Neural cell (in vitro differentiated cells): ENCODE data around the gene FLT3LG. TPM values are rescaled to one million over a fixed set of nuclear protein-coding genes. Genes with fewer than 3 reads are reported as not detected.

Source experiments
- H2AFZ ChIP-seq: fragments of 200-600, 300-800 bp; sonication (generic), shearing (Covaris generic); 2 replicates; pipeline ENCODE4 v1.6.0; 2014; ENCODE audit warnings: low read depth, mild to moderate bottlenecking, antibody characterized with exemption, low read length, moderate library complexity
- H3F3A ChIP-seq: fragments of 200-600 bp; shearing (Covaris generic); 2 replicates; pipeline ENCODE4 v1.6.1; 2016; ENCODE audit warnings: mild to moderate bottlenecking, moderate library complexity, mixed read lengths, antibody characterized with exemption, low read length; ENCODE audit not compliant: insufficient read depth, poor library complexity, severe bottlenecking
- H3K27ac ChIP-seq: fragments of 200-600, 300-800 bp; sonication (generic), shearing (Covaris generic); 2 replicates; pipeline ENCODE4 v1.5.1; 2014; ENCODE audit warnings: mild to moderate bottlenecking, low read length, moderate library complexity
- H3K27me3 ChIP-seq: fragments of 300-800, 200-600 bp; sonication (generic), shearing (Covaris generic); 2 replicates; pipeline ENCODE4 v1.6.0; 2014; ENCODE audit warnings: mild to moderate bottlenecking, low read depth, low read length, moderate library complexity; ENCODE audit not compliant: insufficient read depth
- H3K36me3 ChIP-seq: fragments of 300-800, 200-600 bp; sonication (generic), shearing (Covaris generic); 2 replicates; pipeline ENCODE4 v1.5.1; 2014; ENCODE audit warnings: mild to moderate bottlenecking, antibody characterized with exemption, low read length, moderate library complexity; ENCODE audit not compliant: insufficient read depth
- H3K4me2 ChIP-seq: fragments of 300-800, 200-600 bp; sonication (generic), shearing (Covaris generic); 2 replicates; pipeline ENCODE4 v1.6.0; 2014; ENCODE audit warnings: mild to moderate bottlenecking, low read length
- H3K4me3 ChIP-seq: fragments of 300-800, 200-600 bp; sonication (generic), shearing (Covaris generic); 2 replicates; pipeline ENCODE4 v1.5.1; 2014; ENCODE audit warnings: mild to moderate bottlenecking, low read length, moderate library complexity
- H3K79me2 ChIP-seq: fragments of 200-600 bp; shearing (Covaris generic); replicated peaks from 2 replicates; pipeline ENCODE4 v1.6.0; 2014; ENCODE audit warnings: mild to moderate bottlenecking, low read length, moderate library complexity; ENCODE audit not compliant: insufficient read depth
- H3K9ac ChIP-seq: fragments of 300-800, 200-600 bp; sonication (generic), shearing (Covaris generic); 2 replicates; pipeline ENCODE4 v1.6.1; 2016; ENCODE audit warnings: mild to moderate bottlenecking, low read length, mixed read lengths
- H3K9me2 ChIP-seq: fragments of 200-600 bp; shearing (Covaris generic); 2 replicates; pipeline ENCODE4 v1.6.1; 2016; ENCODE audit warnings: mild to moderate bottlenecking, low read length, mixed read lengths; ENCODE audit not compliant: insufficient read depth
- H3K9me3 ChIP-seq: fragments of 200-600, 300-800 bp; sonication (generic), shearing (Covaris generic); 2 replicates; pipeline ENCODE4 v1.6.1; 2016; ENCODE audit warnings: mild to moderate bottlenecking, mixed run types, low read length, moderate library complexity, mixed read lengths
- H4K20me1 ChIP-seq: fragments of 200-600 bp; shearing (Covaris generic); 2 replicates; pipeline ENCODE4 v1.6.1; 2016; ENCODE audit warnings: mild to moderate bottlenecking, mixed run types; ENCODE audit not compliant: insufficient read depth
- CTCF ChIP-seq: fragments of 450-650 bp; IDR thresholded peaks from 2 replicates; pipeline ENCODE4 v1.5.1; 2014; ENCODE audit warnings: antibody characterized with exemption, mild to moderate bottlenecking, moderate library complexity; ENCODE audit not compliant: poor library complexity, severe bottlenecking
- EP300 ChIP-seq: fragments of 450-650 bp; conservative IDR thresholded peaks from 2 replicates; pipeline ENCODE4 v1.6.1; 2014; ENCODE audit warnings: antibody characterized with exemption, mild to moderate bottlenecking, moderate library complexity; ENCODE audit not compliant: poor library complexity, severe bottlenecking
- EZH2 ChIP-seq: fragments of 200-600, 300-800 bp; shearing (Covaris generic), sonication (generic); IDR thresholded peaks from 2 replicates; pipeline ENCODE4 v1.6.1; 2014; ENCODE audit warnings: antibody characterized with exemption, low read length, borderline replicate concordance, mild to moderate bottlenecking; ENCODE audit not compliant: insufficient read depth, poor library complexity, severe bottlenecking
- MXI1 ChIP-seq: fragments of 450-650 bp; conservative IDR thresholded peaks from 2 replicates; pipeline ENCODE4 v1.6.1; 2014; ENCODE audit warnings: antibody characterized with exemption, mild to moderate bottlenecking; ENCODE audit not compliant: poor library complexity, severe bottlenecking
- POLR2AphosphoS5 ChIP-seq: IDR thresholded peaks from 2 replicates; pipeline ENCODE4 v1.6.1; 2012
- RAD21 ChIP-seq: fragments of 450-650 bp; conservative IDR thresholded peaks from 2 replicates; pipeline ENCODE4 v1.6.1; 2014; ENCODE audit warnings: antibody characterized with exemption, mild to moderate bottlenecking, moderate library complexity
- SMC3 ChIP-seq: fragments of 450-650 bp; conservative IDR thresholded peaks from 2 replicates; pipeline ENCODE4 v1.6.1; 2014; ENCODE audit warnings: antibody characterized with exemption, mild to moderate bottlenecking, moderate library complexity; ENCODE audit not compliant: poor library complexity
- TAF1 ChIP-seq: IDR thresholded peaks from 2 replicates; pipeline ENCODE4 v1.6.1; 2012; ENCODE audit warnings: low read depth
- polyA plus RNA-seq: library from polyadenylated mRNA; depleted of rRNA; stranded (reverse); fragments of >200 nt; gene quantifications from 2 replicates; pipeline ENCODE4 v1.2.3, GENCODE V29; 2014
- TF ChIP-seq, protein P1 (sequence below): IDR thresholded peaks from 2 replicates; pipeline ENCODE4 v1.6.1; 2012; ENCODE audit warnings: borderline replicate concordance

The FLT3LG gene
- polyA plus RNA-seq, 1 donor from 2014 or later = not detected

GRCh38 chr19:49453757-49454240 is 20.2 kb upstream of the FLT3LG start:
- TF ChIP-seq EP300 = peak; percentile 4
- no peak for TF ChIP-seq POLR2AphosphoS5
- Histone ChIP-seq H3K27ac (peak overlapping the region; percentile 99), H3K9ac (peak overlapping the region; percentile 91), H3K9me3 (no peaks in the 10 kb centered on the region), H3K27me3 (no peaks in the 10 kb centered on the region), H3K9me2 (no peaks in the 10 kb centered on the region), H3K79me2 (peaks cover 6% of the 10 kb centered on the region), H4K20me1 (no peaks in the 10 kb centered on the region), H3K36me3 (no peaks in the 10 kb centered on the region), H3K4me3 (peak overlapping the region; percentile 85), H2AFZ (peak overlapping the region; percentile 92), H3F3A (peaks cover 5% of the 10 kb centered on the region), H3K4me2 (peak overlapping the region; percentile 93)

DNA sequence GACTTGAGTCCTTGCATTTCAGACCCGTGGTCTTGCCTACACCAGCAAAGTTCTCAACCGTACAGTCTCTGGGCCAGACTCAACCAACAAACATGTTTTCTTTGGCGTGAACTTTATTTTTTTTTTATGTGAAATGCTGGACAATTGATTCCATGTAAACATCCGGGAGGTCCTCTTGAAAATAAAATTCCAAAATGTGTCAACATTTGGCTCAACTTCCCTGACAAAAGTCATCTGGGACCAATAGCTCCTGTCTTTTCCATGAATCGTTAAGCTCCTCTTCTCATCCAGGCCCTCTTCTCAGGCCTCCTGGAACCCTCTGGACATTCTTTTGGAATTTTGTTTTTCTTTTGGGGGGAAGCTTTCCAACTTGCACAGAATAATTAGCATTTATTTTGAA is 18.2 kb upstream of the FLT3LG start:
- Histone ChIP-seq H4K20me1 (no peaks in the 10 kb centered on the region), H3K36me3 (no peaks in the 10 kb centered on the region), H3K4me3 (no peak overlapping the region), H3K27me3 (no peaks in the 10 kb centered on the region), H3K9me2 (no peaks in the 10 kb centered on the region), H3K9ac (no peak overlapping the region), H3K4me2 (no peak overlapping the region), H3F3A (peaks cover 5% of the 10 kb centered on the region), H3K27ac (no peak overlapping the region), H2AFZ (no peak overlapping the region), H3K9me3 (no peaks in the 10 kb centered on the region), H3K79me2 (peaks cover 2% of the 10 kb centered on the region)
- TF ChIP-seq, protein P1, sequence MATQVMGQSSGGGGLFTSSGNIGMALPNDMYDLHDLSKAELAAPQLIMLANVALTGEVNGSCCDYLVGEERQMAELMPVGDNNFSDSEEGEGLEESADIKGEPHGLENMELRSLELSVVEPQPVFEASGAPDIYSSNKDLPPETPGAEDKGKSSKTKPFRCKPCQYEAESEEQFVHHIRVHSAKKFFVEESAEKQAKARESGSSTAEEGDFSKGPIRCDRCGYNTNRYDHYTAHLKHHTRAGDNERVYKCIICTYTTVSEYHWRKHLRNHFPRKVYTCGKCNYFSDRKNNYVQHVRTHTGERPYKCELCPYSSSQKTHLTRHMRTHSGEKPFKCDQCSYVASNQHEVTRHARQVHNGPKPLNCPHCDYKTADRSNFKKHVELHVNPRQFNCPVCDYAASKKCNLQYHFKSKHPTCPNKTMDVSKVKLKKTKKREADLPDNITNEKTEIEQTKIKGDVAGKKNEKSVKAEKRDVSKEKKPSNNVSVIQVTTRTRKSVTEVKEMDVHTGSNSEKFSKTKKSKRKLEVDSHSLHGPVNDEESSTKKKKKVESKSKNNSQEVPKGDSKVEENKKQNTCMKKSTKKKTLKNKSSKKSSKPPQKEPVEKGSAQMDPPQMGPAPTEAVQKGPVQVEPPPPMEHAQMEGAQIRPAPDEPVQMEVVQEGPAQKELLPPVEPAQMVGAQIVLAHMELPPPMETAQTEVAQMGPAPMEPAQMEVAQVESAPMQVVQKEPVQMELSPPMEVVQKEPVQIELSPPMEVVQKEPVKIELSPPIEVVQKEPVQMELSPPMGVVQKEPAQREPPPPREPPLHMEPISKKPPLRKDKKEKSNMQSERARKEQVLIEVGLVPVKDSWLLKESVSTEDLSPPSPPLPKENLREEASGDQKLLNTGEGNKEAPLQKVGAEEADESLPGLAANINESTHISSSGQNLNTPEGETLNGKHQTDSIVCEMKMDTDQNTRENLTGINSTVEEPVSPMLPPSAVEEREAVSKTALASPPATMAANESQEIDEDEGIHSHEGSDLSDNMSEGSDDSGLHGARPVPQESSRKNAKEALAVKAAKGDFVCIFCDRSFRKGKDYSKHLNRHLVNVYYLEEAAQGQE = no peak
- TF ChIP-seq SMC3 = no peak
- no peak for TF ChIP-seq MXI1
- no peak for TF ChIP-seq TAF1
- TF ChIP-seq EZH2 = no peak
- TF ChIP-seq CTCF = no peak
- no peak for TF ChIP-seq EP300
- no peak for TF ChIP-seq POLR2AphosphoS5
- TF ChIP-seq RAD21 = no peak

DNA sequence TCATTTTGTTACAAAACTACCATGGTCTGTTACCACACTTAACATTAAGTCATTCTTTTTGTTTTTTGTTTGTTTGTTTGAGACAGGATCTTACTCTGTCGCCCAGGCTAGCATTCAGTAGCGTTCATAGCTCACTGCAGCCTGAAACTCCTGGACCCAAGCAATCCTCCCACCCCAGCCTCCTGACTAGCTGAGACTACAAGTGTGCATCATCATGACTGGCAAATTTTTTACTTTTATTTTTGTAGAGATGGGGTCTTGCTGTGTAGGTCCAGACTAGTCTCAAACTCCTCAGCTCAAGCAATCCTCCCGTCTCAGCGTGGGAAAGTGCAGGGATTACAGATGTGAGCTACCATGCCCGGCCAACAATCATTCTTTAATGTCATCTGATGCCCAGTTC is 17.7 kb upstream of the FLT3LG start:
- no peak overlapping the region for H3K4me2 ChIP-seq
- H3K36me3 ChIP-seq = no peaks in the 10 kb centered on the region
- TF ChIP-seq TAF1 = no peak
- TF ChIP-seq RAD21 = no peak
- TF ChIP-seq, protein P1 = no peak
- no peak for TF ChIP-seq MXI1
- TF ChIP-seq EZH2 = no peak
- TF ChIP-seq CTCF = no peak
- TF ChIP-seq SMC3 = no peak
- no peak for TF ChIP-seq EP300
- no peak for TF ChIP-seq POLR2AphosphoS5
- no peaks in the 10 kb centered on the region for H3K9me3 ChIP-seq
- no peak overlapping the region for H3K27ac ChIP-seq
- H3K9ac ChIP-seq = no peak overlapping the region
- peaks cover 5% of the 10 kb centered on the region for H3F3A ChIP-seq
- no peak overlapping the region for H2AFZ ChIP-seq
- no peaks in the 10 kb centered on the region for H3K79me2 ChIP-seq
- no peaks in the 10 kb centered on the region for H3K9me2 ChIP-seq
- no peaks in the 10 kb centered on the region for H4K20me1 ChIP-seq
- H3K4me3 ChIP-seq = no peak overlapping the region
- H3K27me3 ChIP-seq = no peaks in the 10 kb centered on the region
